ENCODE results near the gene EEF2K. TPM values are rescaled to one million over a fixed set of nuclear protein-coding genes. Genes with fewer than 3 reads are reported as not detected.

Gene EEF2K
- total and polyA plus RNA-seq, 2 of the 13 experiments (the other 11 are each of a cell fraction or from before 2014, with no cell fraction given) = 22.0 to 23.8 TPM

DNA sequence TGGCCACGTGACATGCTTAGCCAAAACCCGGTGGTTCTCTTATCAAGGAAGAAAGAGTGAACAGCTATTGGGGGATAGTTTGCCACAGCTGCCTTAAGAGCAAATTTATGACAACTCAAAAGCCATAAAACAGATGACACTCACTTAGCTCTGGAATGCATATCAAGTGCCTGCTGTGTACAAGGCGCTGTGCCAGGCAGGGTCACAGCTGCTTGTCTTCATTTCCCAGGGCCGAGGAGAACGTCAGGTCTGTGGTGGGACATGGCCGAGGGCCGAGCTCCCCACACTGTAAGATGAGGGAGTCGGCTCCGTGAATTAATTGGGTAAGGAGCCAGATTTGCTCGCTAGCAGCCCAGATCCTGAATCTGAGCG lies 14.0 kb downstream of the EEF2K start:
- 98% methylated on average over 11 of the region's 11 CpGs for WGBS (ENCODE audit: low lambda C conversion rate)
- Histone ChIP-seq H3K36me3 (replicated peaks in 1 of 2; ENCODE audit: control insufficient read depth in 1 of 2, insufficient read depth in 2 of 2, low read length in 2 of 2) (peaks cover 7 to 20% of the 10 kb centered on the region in 2 experiments; a peak in 4 of 5 replicates), H3K4me1 (ENCODE audit: insufficient read depth, low read length) (peaks cover 23% of the 10 kb centered on the region), H3K79me2 (ENCODE audit: insufficient read depth, low read length) (peaks cover 12% of the 10 kb centered on the region), H4K20me1 (ENCODE audit: insufficient read depth, low read length) (no peaks in the 10 kb centered on the region), H3K27ac (ENCODE audit: extremely low read length, insufficient read depth, low read length) (no peak overlapping the region), H3K27me3 (ENCODE audit: control insufficient read depth in 1 of 2, insufficient read depth in 2 of 2, low read length in 2 of 2) (no peaks in the 10 kb centered on the region), H3K4me2 (ENCODE audit: low read depth, low read length) (no peak overlapping the region), H3K4me3 (replicated peaks in 1 of 3; ENCODE audit: insufficient read depth in 1 of 3, low read depth in 2 of 3, low read length in 3 of 3) (no peak overlapping the region), H3K9me3 (ENCODE audit: low read length) (no peaks in the 10 kb centered on the region), H2AFZ (ENCODE audit: low read length) (no peak overlapping the region), H3K9ac (ENCODE audit: insufficient read depth, low read depth, low read length) (no peak overlapping the region)
- FAIRE-seq (no peak), DNase-seq (ENCODE audit: low spot score) (no peak), ATAC-seq (no peak)
- TF ChIP-seq, protein P1, sequence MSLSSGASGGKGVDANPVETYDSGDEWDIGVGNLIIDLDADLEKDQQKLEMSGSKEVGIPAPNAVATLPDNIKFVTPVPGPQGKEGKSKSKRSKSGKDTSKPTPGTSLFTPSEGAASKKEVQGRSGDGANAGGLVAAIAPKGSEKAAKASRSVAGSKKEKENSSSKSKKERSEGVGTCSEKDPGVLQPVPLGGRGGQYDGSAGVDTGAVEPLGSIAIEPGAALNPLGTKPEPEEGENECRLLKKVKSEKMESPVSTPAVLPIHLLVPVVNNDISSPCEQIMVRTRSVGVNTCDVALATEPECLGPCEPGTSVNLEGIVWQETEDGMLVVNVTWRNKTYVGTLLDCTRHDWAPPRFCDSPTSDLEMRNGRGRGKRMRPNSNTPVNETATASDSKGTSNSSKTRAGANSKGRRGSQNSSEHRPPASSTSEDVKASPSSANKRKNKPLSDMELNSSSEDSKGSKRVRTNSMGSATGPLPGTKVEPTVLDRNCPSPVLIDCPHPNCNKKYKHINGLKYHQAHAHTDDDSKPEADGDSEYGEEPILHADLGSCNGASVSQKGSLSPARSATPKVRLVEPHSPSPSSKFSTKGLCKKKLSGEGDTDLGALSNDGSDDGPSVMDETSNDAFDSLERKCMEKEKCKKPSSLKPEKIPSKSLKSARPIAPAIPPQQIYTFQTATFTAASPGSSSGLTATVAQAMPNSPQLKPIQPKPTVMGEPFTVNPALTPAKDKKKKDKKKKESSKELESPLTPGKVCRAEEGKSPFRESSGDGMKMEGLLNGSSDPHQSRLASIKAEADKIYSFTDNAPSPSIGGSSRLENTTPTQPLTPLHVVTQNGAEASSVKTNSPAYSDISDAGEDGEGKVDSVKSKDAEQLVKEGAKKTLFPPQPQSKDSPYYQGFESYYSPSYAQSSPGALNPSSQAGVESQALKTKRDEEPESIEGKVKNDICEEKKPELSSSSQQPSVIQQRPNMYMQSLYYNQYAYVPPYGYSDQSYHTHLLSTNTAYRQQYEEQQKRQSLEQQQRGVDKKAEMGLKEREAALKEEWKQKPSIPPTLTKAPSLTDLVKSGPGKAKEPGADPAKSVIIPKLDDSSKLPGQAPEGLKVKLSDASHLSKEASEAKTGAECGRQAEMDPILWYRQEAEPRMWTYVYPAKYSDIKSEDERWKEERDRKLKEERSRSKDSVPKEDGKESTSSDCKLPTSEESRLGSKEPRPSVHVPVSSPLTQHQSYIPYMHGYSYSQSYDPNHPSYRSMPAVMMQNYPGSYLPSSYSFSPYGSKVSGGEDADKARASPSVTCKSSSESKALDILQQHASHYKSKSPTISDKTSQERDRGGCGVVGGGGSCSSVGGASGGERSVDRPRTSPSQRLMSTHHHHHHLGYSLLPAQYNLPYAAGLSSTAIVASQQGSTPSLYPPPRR (CRISPR knock-in tag; IDR thresholded peaks at IDR 0.05; ENCODE audit: borderline replicate concordance) = no peak
- TF ChIP-seq, protein P2, sequence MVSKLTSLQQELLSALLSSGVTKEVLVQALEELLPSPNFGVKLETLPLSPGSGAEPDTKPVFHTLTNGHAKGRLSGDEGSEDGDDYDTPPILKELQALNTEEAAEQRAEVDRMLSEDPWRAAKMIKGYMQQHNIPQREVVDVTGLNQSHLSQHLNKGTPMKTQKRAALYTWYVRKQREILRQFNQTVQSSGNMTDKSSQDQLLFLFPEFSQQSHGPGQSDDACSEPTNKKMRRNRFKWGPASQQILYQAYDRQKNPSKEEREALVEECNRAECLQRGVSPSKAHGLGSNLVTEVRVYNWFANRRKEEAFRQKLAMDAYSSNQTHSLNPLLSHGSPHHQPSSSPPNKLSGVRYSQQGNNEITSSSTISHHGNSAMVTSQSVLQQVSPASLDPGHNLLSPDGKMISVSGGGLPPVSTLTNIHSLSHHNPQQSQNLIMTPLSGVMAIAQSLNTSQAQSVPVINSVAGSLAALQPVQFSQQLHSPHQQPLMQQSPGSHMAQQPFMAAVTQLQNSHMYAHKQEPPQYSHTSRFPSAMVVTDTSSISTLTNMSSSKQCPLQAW (CRISPR knock-in tag; IDR thresholded peaks at IDR 0.05) = no peak
- TF ChIP-seq MEF2D (CRISPR knock-in tag; IDR thresholded peaks at IDR 0.05) (no peak), RARA (CRISPR knock-in tag; IDR thresholded peaks at IDR 0.05) (no peak), NCOA2 (CRISPR knock-in tag; IDR thresholded peaks at IDR 0.05) (no peak), AGO1 (IDR thresholded peaks at IDR 0.05; ENCODE audit: low read depth, low read length, poor library complexity, severe bottlenecking) (no peak), GZF1 (CRISPR knock-in tag; IDR thresholded peaks at IDR 0.05) (no peak)
- TF ChIP-seq, protein P3, sequence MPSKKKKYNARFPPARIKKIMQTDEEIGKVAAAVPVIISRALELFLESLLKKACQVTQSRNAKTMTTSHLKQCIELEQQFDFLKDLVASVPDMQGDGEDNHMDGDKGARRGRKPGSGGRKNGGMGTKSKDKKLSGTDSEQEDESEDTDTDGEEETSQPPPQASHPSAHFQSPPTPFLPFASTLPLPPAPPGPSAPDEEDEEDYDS (CRISPR knock-in tag; IDR thresholded peaks at IDR 0.05) = no peak
- intact Hi-C loops (cut with micrococcal nuclease; ENCODE audit: unreplicated experiment) (no loop called here), in situ Hi-C loops (cut with HindIII; ENCODE audit: extremely low pct_ligation_motif_present, low pct_unique_long_range_greater_than_20kb) (no loop called here)
- POLR2A ChIA-PET = interaction anchor here (3.4 kb wide), 1 partner anchor 29 kb away, joined by 9 read pairs; no protein-coding TSS in a partner anchor
- CTCF ChIA-PET (ENCODE audit: low intra/inter-chr PET ratio, low total read pairs) = no interaction called here
- no TSS peak for BruUV-seq (replicated peaks)

Data from HepG2 (cell line).